Liver (tissue), 9 donors: ENCODE results near the gene CACNA1I. TPM values are rescaled to one million over a fixed set of nuclear protein-coding genes. Genes with fewer than 3 reads are reported as not detected.

Source experiments
- DNase-seq: peaks from one replicate; pipeline ENCODE4 v3.0.0-alpha.2; 2017; ENCODE audit warnings: low spot score
- H3K27ac ChIP-seq, 2 donors: one replicate each; pipeline ENCODE4 v1.7.0; 2013; ENCODE audit warnings: inconsistent platforms in 2 of 2, low read length in 2 of 2, control low read depth in 1 of 2, low read depth in 1 of 2, mild to moderate bottlenecking in 1 of 2
- H3K27me3 ChIP-seq, 4 donors: one replicate each; pipeline versions ENCODE4 v1.6.1 to v1.7.0; 2013; ENCODE audit warnings: low read length in 3 of 4, inconsistent platforms in 1 of 4, mild to moderate bottlenecking in 1 of 4, moderate library complexity in 1 of 4; ENCODE audit not compliant: control insufficient read depth in 4 of 4, insufficient read depth in 4 of 4
- H3K36me3 ChIP-seq, 4 donors: one replicate each; pipeline versions ENCODE4 v1.6.1 to v1.7.0; 2013; ENCODE audit warnings: low read length in 3 of 4, mild to moderate bottlenecking in 3 of 4, low read depth in 1 of 4, moderate library complexity in 1 of 4; ENCODE audit not compliant: control insufficient read depth in 4 of 4, insufficient read depth in 3 of 4
- H3K4me1 ChIP-seq, 4 donors: one replicate each; pipeline versions ENCODE4 v1.6.1 to v1.7.0; 2013; ENCODE audit warnings: low read length in 3 of 4, mild to moderate bottlenecking in 3 of 4, moderate library complexity in 1 of 4; ENCODE audit not compliant: control insufficient read depth in 4 of 4, insufficient read depth in 4 of 4
- H3K4me3 ChIP-seq, 3 donors: one replicate each; pipeline versions ENCODE4 v1.6.1 to v1.7.0; 2013; ENCODE audit warnings: low read length in 3 of 3, control low read depth in 1 of 3, low read depth in 1 of 3, mild to moderate bottlenecking in 1 of 3
- H3K9ac ChIP-seq, 2 donors: one replicate each; pipeline ENCODE4 v1.7.0; 2013; ENCODE audit warnings: low read length in 2 of 2, mild to moderate bottlenecking in 2 of 2, moderate library complexity in 2 of 2, control low read depth in 1 of 2, low read depth in 1 of 2
- H3K9me3 ChIP-seq, 4 donors: one replicate each; pipeline versions ENCODE4 v1.6.1 to v1.7.0; 2013; ENCODE audit warnings: low read length in 3 of 4; ENCODE audit not compliant: control insufficient read depth in 4 of 4
- ATF3 ChIP-seq: IDR thresholded peaks from 2 replicates; pipeline ENCODE4 v1.6.1; 2016; ENCODE audit warnings: antibody characterized with exemption
- CTCF ChIP-seq: fragments of 150-350 bp; IDR thresholded peaks from 2 replicates; pipeline ENCODE4 v1.5.1; 2017; ENCODE audit warnings: improper control_type of control experiment, low read depth, low read length; ENCODE audit not compliant: missing input control
- EGR1 ChIP-seq, 2 donors: IDR thresholded peaks; 2 replicates each; pipeline ENCODE4 v1.6.1; 2016 to 2018; ENCODE audit warnings: antibody characterized with exemption in 2 of 2, low read depth in 2 of 2
- FOXA1 ChIP-seq: IDR thresholded peaks from 2 replicates; pipeline ENCODE4 v1.6.1; 2016; ENCODE audit warnings: antibody characterized with exemption
- FOXA2 ChIP-seq: IDR thresholded peaks from 2 replicates; pipeline ENCODE4 v1.6.1; 2016; ENCODE audit warnings: antibody characterized with exemption
- GABPA ChIP-seq, 2 donors: IDR thresholded peaks in 1 of 2; conservative IDR thresholded peaks in 1 of 2; 2 replicates each; pipeline ENCODE4 v1.6.1; 2016; ENCODE audit warnings: antibody characterized with exemption in 2 of 2, mild to moderate bottlenecking in 1 of 2, moderate library complexity in 1 of 2
- HNF4A ChIP-seq, 2 donors: conservative IDR thresholded peaks; 2 replicates each; pipeline ENCODE4 v1.6.1; 2016; ENCODE audit warnings: antibody characterized with exemption in 2 of 2, mild to moderate bottlenecking in 2 of 2
- HNF4G ChIP-seq: IDR thresholded peaks from 2 replicates; pipeline ENCODE4 v1.6.1; 2016; ENCODE audit warnings: antibody characterized with exemption
- JUND ChIP-seq, 2 donors: IDR thresholded peaks; 2 replicates each; pipeline ENCODE4 v1.6.1; 2016; ENCODE audit warnings: antibody characterized with exemption in 2 of 2
- MAX ChIP-seq: IDR thresholded peaks from 2 replicates; pipeline ENCODE4 v1.6.1; 2016; ENCODE audit warnings: antibody characterized with exemption
- NR2F2 ChIP-seq: IDR thresholded peaks from 2 replicates; pipeline ENCODE4 v1.6.1; 2016; ENCODE audit warnings: antibody characterized with exemption
- RAD21 ChIP-seq, 2 donors: IDR thresholded peaks; 2 replicates each; pipeline ENCODE4 v1.6.1; 2016; ENCODE audit warnings: antibody characterized with exemption in 2 of 2, mild to moderate bottlenecking in 2 of 2
- REST ChIP-seq: IDR thresholded peaks from 2 replicates; pipeline ENCODE4 v1.6.1; 2016; ENCODE audit warnings: antibody characterized with exemption, mild to moderate bottlenecking
- RXRA ChIP-seq, 2 donors: IDR thresholded peaks; 2 replicates each; pipeline ENCODE4 v1.6.1; 2017 to 2018; ENCODE audit warnings: antibody characterized with exemption in 2 of 2, mild to moderate bottlenecking in 1 of 2
- SP1 ChIP-seq: IDR thresholded peaks from 2 replicates; pipeline ENCODE4 v1.6.1; 2018; ENCODE audit warnings: antibody characterized with exemption, mild to moderate bottlenecking
- TAF1 ChIP-seq: conservative IDR thresholded peaks from 2 replicates; pipeline ENCODE4 v1.6.1; 2016; ENCODE audit warnings: antibody characterized with exemption, mild to moderate bottlenecking
- YY1 ChIP-seq: IDR thresholded peaks from 2 replicates; pipeline ENCODE4 v1.6.1; 2016; ENCODE audit warnings: antibody characterized with exemption, mild to moderate bottlenecking
- ZBTB33 ChIP-seq: IDR thresholded peaks from 2 replicates; pipeline ENCODE4 v1.6.1; 2016; ENCODE audit warnings: antibody characterized with exemption
- WGBS: extraction: QIAGEN DNeasy Blood & Tissue Kit; methylation state at CpG from one replicate; pipeline ENCODE4 v1.1.7; 2013; 5-methylcytosine and 5-hydroxymethylcytosine counted together
- polyA plus RNA-seq, 2 donors: library from polyadenylated mRNA; stranded (reverse) in 1 of 2; unstranded in 1 of 2; fragments of 200-250 nt in 1 of 2; fragments of >200 nt in 1 of 2; fragmentation: Nextera tagmentation in 1 of 2; extraction: Ambion mirVana in 1 of 2; gene quantifications; one replicate each; pipeline versions ENCODE4 v1.2.1 to v1.2.3, GENCODE V29; 2013 to 2015
- total RNA-seq, 2 donors: library from RNA; depleted of rRNA; stranded (reverse); fragments of >200 nt; gene quantifications; one replicate each; pipeline ENCODE4 v1.2.3, GENCODE V29; 2014
- donor health status: healthy.
- donor health status: healthy.
- donor health status: healthy.
- donor health status: healthy.
- donor health status: healthy.

Gene CACNA1I
- total and polyA plus RNA-seq, 4 donors, result under 0.01 to 0.14 (median 0.01) TPM; not detected in 1

- 67% methylated on average over 10 of the region's 10 CpGs for WGBS
- Histone ChIP-seq H3K9ac (no peak overlapping the region), H3K4me1 (no peaks in the 10 kb centered on the region), H3K36me3 (no peaks in the 10 kb centered on the region), H3K27ac (no peak overlapping the region), H3K9me3 (peaks cover 3 to 13% (median 13%) of the 10 kb centered on the region in 4 donors), H3K27me3 (no peaks in the 10 kb centered on the region), H3K4me3 (no peak overlapping the region)
- TF ChIP-seq TAF1 (no peak), HNF4G (no peak), NR2F2 (no peak), FOXA2 (no peak), FOXA1 (no peak), YY1 (no peak), GABPA (IDR thresholded peaks at IDR 0.05 in 1 of 2, conservative IDR thresholded peaks at IDR 0.05 in 1 of 2) (no peak), ATF3 (no peak), RAD21 (IDR thresholded peaks at IDR 0.05) (no peak), REST (no peak), SP1 (no peak), RXRA (IDR thresholded peaks at IDR 0.05) (no peak), ZBTB33 (no peak), EGR1 (IDR thresholded peaks at IDR 0.05; ENCODE audit: low read depth in 2 of 2) (no peak), MAX (no peak), HNF4A (conservative IDR thresholded peaks at IDR 0.05) (no peak), CTCF (no peak), JUND (IDR thresholded peaks at IDR 0.05) (no peak)
- no peak for DNase-seq
Measured at GRCh38 chr22:39675947-39676346, 105.4 kb downstream of the CACNA1I start.
